C4-2B (cell line): ENCODE data around the gene TWF2.

Experiments used
- ZFX ChIP-seq: fragments of 450-650 bp; IDR thresholded peaks from 2 replicates; pipeline ENCODE4 v1.6.1; 2017
- TF ChIP-seq, protein P1 (sequence below): fragments of 450-650 bp; conservative IDR thresholded peaks from 2 replicates; pipeline ENCODE4 v1.5.1; 2017; ENCODE audit warnings: mild to moderate bottlenecking

DNA sequence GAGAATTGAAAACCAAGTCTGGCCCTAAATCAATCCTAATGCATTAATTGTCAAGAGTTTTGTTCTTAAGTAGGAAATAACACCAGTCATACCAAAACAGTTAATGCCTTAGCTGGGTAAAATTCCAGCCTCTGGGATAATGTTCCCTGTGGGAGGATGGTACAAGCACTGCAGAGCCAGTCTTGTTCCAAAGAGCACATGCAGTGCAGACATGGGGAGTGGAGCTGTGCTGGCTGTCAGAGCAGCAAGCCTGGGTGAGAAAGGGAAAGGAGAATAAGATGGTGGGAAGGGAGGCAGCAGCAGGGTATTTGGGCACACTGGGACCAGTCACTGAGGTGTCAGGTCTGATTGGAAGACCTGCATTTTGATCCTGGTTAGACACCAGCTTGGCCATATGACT is 28.9 kb downstream of the TWF2 start:
- TF ChIP-seq, protein P1, sequence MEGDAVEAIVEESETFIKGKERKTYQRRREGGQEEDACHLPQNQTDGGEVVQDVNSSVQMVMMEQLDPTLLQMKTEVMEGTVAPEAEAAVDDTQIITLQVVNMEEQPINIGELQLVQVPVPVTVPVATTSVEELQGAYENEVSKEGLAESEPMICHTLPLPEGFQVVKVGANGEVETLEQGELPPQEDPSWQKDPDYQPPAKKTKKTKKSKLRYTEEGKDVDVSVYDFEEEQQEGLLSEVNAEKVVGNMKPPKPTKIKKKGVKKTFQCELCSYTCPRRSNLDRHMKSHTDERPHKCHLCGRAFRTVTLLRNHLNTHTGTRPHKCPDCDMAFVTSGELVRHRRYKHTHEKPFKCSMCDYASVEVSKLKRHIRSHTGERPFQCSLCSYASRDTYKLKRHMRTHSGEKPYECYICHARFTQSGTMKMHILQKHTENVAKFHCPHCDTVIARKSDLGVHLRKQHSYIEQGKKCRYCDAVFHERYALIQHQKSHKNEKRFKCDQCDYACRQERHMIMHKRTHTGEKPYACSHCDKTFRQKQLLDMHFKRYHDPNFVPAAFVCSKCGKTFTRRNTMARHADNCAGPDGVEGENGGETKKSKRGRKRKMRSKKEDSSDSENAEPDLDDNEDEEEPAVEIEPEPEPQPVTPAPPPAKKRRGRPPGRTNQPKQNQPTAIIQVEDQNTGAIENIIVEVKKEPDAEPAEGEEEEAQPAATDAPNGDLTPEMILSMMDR = no peak
- TF ChIP-seq ZFX = no peak
